ENCODE data around the gene ARHGEF37.
"Not testable (repeated sequence)": the region's sequence is repeated elsewhere in the genome, so short reads cannot be mapped to it uniquely, and the experiment has no call there.

ARHGEF37 gene

DNA sequence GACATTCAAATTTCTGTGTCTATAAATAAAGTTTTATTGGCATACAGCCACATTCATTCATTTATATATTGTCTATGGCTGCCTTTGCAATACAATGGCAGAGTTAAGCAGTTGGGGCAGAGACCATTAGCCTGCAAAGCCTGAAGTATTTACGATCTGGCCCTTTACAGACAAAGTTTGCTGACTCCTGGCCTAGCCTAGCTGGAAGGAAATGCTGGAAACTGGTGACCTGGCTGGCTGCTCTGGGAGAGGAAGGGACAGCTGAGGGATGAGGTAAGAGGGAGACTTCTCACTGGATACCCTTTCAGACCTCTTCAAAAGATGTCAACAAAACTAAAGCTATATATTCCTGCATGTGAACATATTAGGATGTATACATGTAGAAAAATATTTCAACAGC is 82.8 kb downstream of the ARHGEF37 start:
- Histone ChIP-seq H3K27ac (ENCODE audit: low read length) (no peak overlapping the region), H3K36me3 (ENCODE audit: control insufficient read depth, insufficient read depth, low read length) (no peaks in the 10 kb centered on the region), H3K4me1 (ENCODE audit: control insufficient read depth, insufficient read depth, low read length) (no peaks in the 10 kb centered on the region), H3K9me3 (ENCODE audit: control insufficient read depth, insufficient read depth, low read length) (no peaks in the 10 kb centered on the region), H3K27me3 (ENCODE audit: control insufficient read depth, insufficient read depth, low read length) (no peaks in the 10 kb centered on the region), H3K4me3 (ENCODE audit: low read length) (no peak overlapping the region)
- no CpG with 5 or more reads among the region's 1 CpG for WGBS (ENCODE audit: insufficient coverage, insufficient read length)
- DNase-seq (ENCODE audit: low read depth, low spot score), result no peak

DNA sequence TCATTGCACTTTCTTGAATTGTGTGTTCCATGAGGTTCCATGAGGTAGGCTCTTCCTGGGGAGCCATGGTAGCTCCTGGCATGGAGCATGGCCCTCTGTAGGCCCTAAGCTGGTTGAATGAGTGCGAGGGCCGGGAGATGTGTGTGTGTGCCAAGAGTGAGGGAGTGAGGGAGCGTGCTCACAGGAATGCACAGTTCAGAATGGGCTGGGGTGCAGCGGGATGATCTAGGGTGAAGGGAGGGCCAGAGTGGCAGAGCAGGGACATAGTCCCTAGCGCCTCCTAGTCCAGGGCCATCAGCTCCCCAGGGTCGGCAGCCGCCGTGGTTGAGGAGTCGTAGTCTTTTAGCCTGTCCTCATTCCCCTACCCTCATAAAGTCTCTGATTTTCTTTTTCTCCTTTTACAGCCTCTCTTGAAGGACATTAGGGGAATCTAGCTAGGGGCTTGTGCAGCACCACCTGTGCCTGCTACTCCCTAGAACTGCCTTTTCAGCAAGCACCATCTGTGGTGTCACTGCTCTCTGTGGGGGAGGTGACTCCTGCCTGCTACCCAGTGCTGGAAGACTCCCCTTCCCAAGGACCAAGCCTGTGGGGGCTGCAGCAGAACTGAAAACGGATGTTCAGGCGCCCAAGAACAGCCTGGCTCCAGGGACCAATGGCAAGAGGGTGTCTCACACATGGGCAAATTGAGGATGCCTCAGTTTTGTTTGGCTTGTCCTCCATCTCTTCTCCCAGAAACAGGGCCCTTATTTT is 83.5 kb downstream of the ARHGEF37 start:
- Histone ChIP-seq H3K27me3 (ENCODE audit: control insufficient read depth, insufficient read depth, low read length) (no peaks in the 10 kb centered on the region), H3K4me1 (ENCODE audit: control insufficient read depth, insufficient read depth, low read length) (no peaks in the 10 kb centered on the region), H3K27ac (ENCODE audit: low read length) (no peak overlapping the region), H3K9me3 (ENCODE audit: control insufficient read depth, insufficient read depth, low read length) (no peaks in the 10 kb centered on the region), H3K4me3 (ENCODE audit: low read length) (no peak overlapping the region), H3K36me3 (ENCODE audit: control insufficient read depth, insufficient read depth, low read length) (no peaks in the 10 kb centered on the region)
- no CpG with 5 or more reads among the region's 11 CpGs for WGBS (ENCODE audit: insufficient coverage, insufficient read length)
- no peak for DNase-seq (ENCODE audit: low read depth, low spot score)

DNA sequence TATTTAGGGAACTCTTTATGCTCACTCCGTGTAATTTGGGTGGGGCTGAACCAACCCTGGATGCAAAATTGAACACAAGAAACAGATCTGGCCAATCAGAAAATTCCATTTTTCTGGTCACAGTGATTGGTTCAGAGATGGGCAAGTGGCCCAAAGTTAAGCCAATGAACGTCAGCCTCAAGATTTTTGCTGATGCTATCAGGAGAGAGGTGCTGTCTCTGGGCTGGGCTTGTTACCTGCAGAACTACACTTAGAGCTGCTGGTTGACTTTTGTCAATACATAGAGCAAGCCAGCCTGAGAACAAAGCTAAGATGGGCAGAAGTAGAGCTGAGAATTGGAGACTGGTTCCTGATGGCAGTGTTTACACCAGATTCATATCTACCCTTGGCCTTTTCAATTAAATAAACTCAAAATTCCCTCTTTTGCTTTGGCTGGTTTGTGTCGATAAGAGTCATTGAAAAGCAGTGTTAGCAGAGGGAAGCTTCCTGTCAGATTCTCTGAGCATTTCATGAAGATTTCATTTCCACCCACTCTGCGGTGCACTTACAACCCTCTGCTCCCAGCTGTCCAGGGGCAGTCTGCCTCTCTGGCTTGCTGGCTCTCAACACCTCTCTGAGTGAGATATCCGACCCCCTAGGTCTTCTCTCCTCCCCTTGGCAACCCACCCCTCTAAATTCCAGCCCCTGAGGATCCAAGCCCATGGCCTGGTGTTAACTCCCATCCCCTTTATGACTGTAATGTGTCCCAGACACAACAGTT is 84.3 kb downstream of the ARHGEF37 start:
- no peaks in the 10 kb centered on the region for H3K36me3 ChIP-seq (ENCODE audit: control insufficient read depth, insufficient read depth, low read length)
- no peak overlapping the region for H3K4me3 ChIP-seq (ENCODE audit: low read length)
- H3K27me3 ChIP-seq (ENCODE audit: control insufficient read depth, insufficient read depth, low read length), result no peaks in the 10 kb centered on the region
- no peak for DNase-seq (ENCODE audit: low read depth, low spot score)
- no peaks in the 10 kb centered on the region for H3K9me3 ChIP-seq (ENCODE audit: control insufficient read depth, insufficient read depth, low read length)
- no peak overlapping the region for H3K27ac ChIP-seq (ENCODE audit: low read length)
- no CpG with 5 or more reads among the region's 5 CpGs for WGBS (ENCODE audit: insufficient coverage, insufficient read length)
- H3K4me1 ChIP-seq (ENCODE audit: control insufficient read depth, insufficient read depth, low read length), result no peaks in the 10 kb centered on the region

DNA sequence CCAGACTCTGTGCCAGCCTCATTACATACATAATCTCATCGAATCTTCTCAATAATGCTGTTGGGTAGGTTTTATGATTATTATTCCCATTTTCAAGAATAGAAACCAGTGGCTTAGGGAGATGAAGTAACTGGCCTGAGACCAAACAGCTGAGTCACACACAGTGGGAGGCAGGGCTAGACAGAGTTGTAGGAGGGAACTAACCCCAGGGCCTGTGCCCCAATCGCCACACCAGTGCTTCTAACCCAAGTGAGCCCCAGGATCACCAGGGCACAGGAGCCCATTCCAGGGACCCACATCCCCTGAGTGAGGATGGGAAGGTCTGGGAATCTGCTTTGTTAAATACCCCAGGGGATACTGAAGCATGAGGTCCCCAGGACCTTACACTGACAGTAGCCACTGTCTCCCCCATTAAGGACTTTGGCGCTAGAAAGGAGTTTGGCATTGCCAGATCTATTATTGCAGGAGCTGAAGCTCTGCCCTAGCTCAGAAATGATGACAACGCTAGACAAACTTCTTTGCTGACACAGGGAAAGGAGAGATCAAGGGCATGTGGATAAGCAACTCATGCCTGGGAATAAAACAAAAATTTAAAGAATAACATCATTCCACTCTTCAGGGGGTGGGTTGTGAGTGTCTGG is 85.0 kb downstream of the ARHGEF37 start:
- WGBS (ENCODE audit: insufficient coverage, insufficient read length), result no CpG with 5 or more reads among the region's 4 CpGs
- H3K4me1 ChIP-seq (ENCODE audit: control insufficient read depth, insufficient read depth, low read length), result no peaks in the 10 kb centered on the region
- H3K9me3 ChIP-seq (ENCODE audit: control insufficient read depth, insufficient read depth, low read length), result no peaks in the 10 kb centered on the region
- H3K4me3 ChIP-seq (ENCODE audit: low read length), result no peak overlapping the region
- H3K27me3 ChIP-seq (ENCODE audit: control insufficient read depth, insufficient read depth, low read length), result no peaks in the 10 kb centered on the region
- no peak for DNase-seq (ENCODE audit: low read depth, low spot score)
- H3K27ac ChIP-seq (ENCODE audit: low read length), result no peak overlapping the region
- H3K36me3 ChIP-seq (ENCODE audit: control insufficient read depth, insufficient read depth, low read length), result no peaks in the 10 kb centered on the region

DNA sequence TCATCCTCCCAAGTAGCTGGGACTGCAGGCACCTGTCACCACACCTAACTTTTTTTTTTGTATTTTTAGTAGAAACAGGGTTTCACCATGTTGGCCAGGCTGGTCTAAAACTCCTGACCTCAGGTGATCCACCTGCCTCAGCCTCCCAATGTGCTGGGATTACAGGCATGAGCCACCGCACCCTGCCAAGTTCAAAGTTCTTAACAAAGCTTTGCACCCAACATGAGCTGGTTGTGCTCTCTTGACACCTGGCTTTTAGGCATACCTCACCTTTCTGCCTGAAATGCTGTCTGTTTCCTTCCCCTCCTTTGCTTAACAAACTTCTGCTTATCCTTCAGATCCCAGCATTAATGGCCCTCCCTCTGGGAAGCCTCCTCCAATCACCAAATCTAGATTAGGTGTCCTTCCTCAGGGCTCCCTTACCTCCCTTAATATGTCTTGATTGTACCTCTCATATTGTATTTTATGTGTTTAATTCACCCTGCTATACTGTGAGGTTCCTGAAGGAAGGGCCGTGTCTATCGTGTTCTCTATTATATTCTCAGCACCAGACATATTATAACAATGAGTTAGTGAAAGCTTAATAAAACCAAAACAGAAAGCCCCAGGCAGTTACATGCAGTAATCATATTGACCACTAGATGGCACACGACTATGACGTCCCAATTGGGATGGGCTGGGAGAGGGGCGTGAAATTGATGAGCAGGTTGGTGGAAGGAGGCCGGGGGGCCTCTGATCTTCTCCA is 86.0 kb downstream of the ARHGEF37 start:
- no peak overlapping the region for H3K27ac ChIP-seq (ENCODE audit: low read length)
- DNase-seq (ENCODE audit: low read depth, low spot score), result peak; percentile 48
- no peak overlapping the region for H3K4me3 ChIP-seq (ENCODE audit: low read length)
- H3K27me3 ChIP-seq (ENCODE audit: control insufficient read depth, insufficient read depth, low read length), result no peaks in the 10 kb centered on the region
- no CpG with 5 or more reads among the region's 7 CpGs for WGBS (ENCODE audit: insufficient coverage, insufficient read length)
- no peaks in the 10 kb centered on the region for H3K9me3 ChIP-seq (ENCODE audit: control insufficient read depth, insufficient read depth, low read length)
- no peaks in the 10 kb centered on the region for H3K36me3 ChIP-seq (ENCODE audit: control insufficient read depth, insufficient read depth, low read length)
- H3K4me1 ChIP-seq (ENCODE audit: control insufficient read depth, insufficient read depth, low read length), result no peaks in the 10 kb centered on the region

DNA sequence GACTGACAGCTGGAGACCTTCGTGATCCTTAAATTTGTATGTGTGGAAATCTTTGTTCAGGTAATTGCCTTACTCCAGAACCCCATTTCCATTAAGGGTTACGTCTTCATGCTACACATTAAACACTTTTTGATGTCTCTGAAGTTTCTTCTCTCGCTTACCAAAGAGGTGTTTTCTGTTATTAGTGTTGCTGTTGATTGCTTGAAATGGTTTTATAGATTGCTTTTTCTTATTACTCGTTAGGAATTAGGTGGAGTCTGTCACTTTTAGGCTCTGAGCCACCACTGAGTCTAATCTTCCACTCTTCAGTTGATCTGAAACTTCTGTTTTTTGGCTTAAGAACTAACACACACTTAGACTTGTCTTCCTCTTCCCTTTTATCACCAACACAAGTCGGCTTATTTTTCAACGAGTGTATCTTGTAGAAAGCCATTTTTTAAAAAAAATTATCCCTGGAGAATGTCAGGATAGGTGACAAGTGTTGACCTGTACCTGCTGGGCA is 86.6 kb downstream of the ARHGEF37 start:
- Histone ChIP-seq H3K9me3 (ENCODE audit: control insufficient read depth, insufficient read depth, low read length) (no peaks in the 10 kb centered on the region), H3K36me3 (ENCODE audit: control insufficient read depth, insufficient read depth, low read length) (no peaks in the 10 kb centered on the region), H3K27ac (ENCODE audit: low read length) (no peak overlapping the region), H3K4me3 (ENCODE audit: low read length) (no peak overlapping the region), H3K4me1 (ENCODE audit: control insufficient read depth, insufficient read depth, low read length) (no peaks in the 10 kb centered on the region), H3K27me3 (ENCODE audit: control insufficient read depth, insufficient read depth, low read length) (no peaks in the 10 kb centered on the region)
- no peak for DNase-seq (ENCODE audit: low read depth, low spot score)
- WGBS (ENCODE audit: insufficient coverage, insufficient read length), result no CpG with 5 or more reads among the region's 6 CpGs

DNA sequence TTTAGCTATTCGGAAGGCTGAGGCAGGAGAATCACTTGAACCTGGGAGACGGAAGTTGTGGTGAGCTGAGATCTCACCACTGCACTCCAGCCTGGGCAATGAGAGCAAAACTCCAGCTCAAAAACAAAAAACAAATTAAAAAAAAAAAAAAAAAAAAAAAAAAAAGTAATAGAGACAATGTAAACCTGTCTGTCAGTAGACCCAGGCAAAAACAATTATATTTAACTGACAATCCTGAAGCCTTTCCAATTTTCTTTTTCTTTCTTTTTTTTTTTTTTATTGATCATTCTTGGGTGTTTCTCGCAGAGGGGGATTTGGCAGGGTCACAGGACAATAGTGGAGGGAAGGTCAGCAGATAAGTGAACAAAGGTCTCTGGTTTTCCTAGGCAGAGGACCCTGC is 88.0 kb downstream of the ARHGEF37 start:
- H3K4me1 ChIP-seq (ENCODE audit: control insufficient read depth, insufficient read depth, low read length); H3K27ac ChIP-seq (ENCODE audit: low read length); H3K9me3 ChIP-seq (ENCODE audit: control insufficient read depth, insufficient read depth, low read length); H3K36me3 ChIP-seq (ENCODE audit: control insufficient read depth, insufficient read depth, low read length); H3K27me3 ChIP-seq (ENCODE audit: control insufficient read depth, insufficient read depth, low read length); H3K4me3 ChIP-seq (ENCODE audit: low read length); DNase-seq (ENCODE audit: low read depth, low spot score): not testable (repeated sequence)
- no CpG with 5 or more reads among the region's 3 CpGs for WGBS (ENCODE audit: insufficient coverage, insufficient read length)

DNA sequence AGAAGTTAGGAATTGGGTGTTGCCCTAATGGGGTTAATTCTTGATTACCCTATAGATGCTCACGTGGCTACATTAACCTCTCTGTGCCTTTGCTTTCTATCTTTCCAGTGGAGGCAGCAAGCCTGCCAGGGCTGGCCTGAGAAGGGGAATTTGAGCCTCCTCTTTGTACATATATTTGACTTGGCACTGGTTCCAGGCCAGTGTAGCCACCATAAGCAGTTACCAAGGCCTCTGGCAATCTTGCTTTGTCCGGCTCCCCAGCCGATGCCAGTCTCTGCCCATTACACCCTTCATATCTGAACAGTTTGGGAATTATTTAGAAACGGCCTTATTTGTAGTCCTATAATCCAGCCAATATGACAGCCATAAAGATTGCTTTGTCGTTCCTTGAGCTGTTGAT is 90.2 kb downstream of the ARHGEF37 start:
- Histone ChIP-seq H3K27ac (ENCODE audit: low read length) (no peak overlapping the region), H3K4me1 (ENCODE audit: control insufficient read depth, insufficient read depth, low read length) (no peaks in the 10 kb centered on the region), H3K4me3 (ENCODE audit: low read length) (no peak overlapping the region), H3K9me3 (ENCODE audit: control insufficient read depth, insufficient read depth, low read length) (no peaks in the 10 kb centered on the region), H3K36me3 (ENCODE audit: control insufficient read depth, insufficient read depth, low read length) (no peaks in the 10 kb centered on the region), H3K27me3 (ENCODE audit: control insufficient read depth, insufficient read depth, low read length) (no peaks in the 10 kb centered on the region)
- DNase-seq (ENCODE audit: low read depth, low spot score), result no peak
- no CpG with 5 or more reads among the region's 5 CpGs for WGBS (ENCODE audit: insufficient coverage, insufficient read length)

DNA sequence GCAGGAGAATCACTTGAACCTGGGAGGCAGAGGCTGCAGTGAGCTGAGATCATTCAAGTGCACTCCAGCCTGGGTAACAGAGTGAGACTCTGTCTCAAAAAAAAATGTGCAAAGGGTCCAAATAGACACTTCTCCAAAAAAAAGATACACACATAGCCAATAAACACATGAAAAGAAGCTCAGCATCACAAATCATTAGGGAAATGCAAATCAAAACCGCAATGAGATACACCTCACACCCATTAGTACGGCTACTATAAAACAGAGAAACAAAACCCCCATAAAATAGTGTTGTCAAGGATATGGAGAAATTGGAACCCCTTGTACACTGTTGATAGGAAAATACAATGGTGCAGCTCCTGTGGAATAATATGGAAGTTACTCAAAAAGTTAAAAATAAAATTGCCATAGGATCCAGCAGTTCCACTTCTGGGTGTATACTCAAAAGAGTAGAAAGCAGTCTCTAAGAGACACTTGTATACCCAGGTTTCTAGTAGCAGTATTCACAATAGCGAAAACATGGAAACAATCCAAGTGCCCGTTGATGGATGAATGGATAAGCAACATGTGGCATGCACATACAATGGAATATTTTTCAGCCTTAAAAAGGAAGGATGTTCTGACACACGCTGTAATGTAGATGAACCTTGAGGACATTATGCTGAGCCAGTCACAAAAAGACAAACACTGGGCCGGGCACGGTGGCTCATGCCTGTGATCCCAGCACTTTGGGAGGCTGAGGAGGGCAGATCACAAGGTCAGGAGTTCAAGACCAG is 91.6 kb downstream of the ARHGEF37 start:
- no peaks in the 10 kb centered on the region for H3K36me3 ChIP-seq (ENCODE audit: control insufficient read depth, insufficient read depth, low read length)
- H3K4me1 ChIP-seq (ENCODE audit: control insufficient read depth, insufficient read depth, low read length), result no peaks in the 10 kb centered on the region
- DNase-seq (ENCODE audit: low read depth, low spot score), result no peak
- H3K27me3 ChIP-seq (ENCODE audit: control insufficient read depth, insufficient read depth, low read length), result no peaks in the 10 kb centered on the region
- H3K9me3 ChIP-seq (ENCODE audit: control insufficient read depth, insufficient read depth, low read length), result no peaks in the 10 kb centered on the region
- H3K4me3 ChIP-seq (ENCODE audit: low read length), result no peak overlapping the region
- no CpG with 5 or more reads among the region's 7 CpGs for WGBS (ENCODE audit: insufficient coverage, insufficient read length)
- H3K27ac ChIP-seq (ENCODE audit: low read length), result no peak overlapping the region
